GDM1 (cell line): ENCODE results near the gene FAM107B.

Experiments used
- DNase-seq: peaks from one replicate; lab custom pipeline; 2025; lab: John Stamatoyannopoulos, UW

Gene FAM107B

GRCh38 chr10:14625192-14625631 lies 149.5 kb downstream of the FAM107B start:
- no peak for DNase-seq

- no peak for DNase-seq
Measured at GRCh38 chr10:14624600-14624999, 150.1 kb downstream of the FAM107B start.

DNA sequence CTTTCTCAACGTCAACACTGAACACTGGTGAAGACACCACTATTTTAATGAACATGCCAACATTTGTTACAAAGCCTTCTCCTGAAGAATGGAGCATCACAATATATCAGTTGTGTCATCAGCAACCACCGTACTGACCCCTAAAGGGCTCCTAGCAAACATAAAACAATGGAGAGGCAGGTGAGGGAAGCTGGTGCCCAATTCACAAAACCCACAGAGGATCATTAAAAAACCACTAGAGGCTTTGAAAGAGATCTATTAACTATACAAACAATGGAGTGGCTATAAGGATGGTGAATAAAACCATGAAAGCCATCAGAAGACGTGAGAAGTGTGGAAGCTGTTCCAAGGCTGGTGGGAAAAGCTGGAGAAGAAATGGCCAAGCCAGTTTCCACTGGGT lies 150.8 kb downstream of the FAM107B start:
- DNase-seq = no peak

DNA sequence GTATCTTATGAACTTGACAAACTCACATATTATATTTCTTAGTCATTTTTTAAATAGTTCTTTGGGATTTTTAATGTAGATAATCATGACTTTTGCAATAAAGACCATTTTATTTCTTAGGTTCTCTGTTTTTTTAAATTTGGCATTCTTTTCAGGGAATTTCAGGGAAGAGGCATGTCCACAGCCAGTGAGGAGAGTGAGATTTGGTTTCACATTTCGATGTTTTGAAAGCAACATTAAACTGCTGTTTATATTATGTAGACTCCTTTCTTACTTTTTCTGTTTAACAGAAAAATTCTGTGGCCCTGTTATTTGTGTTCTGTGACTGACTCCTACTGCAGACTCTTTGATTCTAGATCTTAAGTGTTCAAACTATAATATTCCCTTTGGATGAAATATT lies 153.7 kb downstream of the FAM107B start:
- DNase-seq = no peak

- no peak for DNase-seq
Measured at GRCh38 chr10:14618674-14619073, 156.0 kb downstream of the FAM107B start.

- DNase-seq = peak; percentile 14
Measured at GRCh38 chr10:14617852-14618251, 156.8 kb downstream of the FAM107B start.

DNA sequence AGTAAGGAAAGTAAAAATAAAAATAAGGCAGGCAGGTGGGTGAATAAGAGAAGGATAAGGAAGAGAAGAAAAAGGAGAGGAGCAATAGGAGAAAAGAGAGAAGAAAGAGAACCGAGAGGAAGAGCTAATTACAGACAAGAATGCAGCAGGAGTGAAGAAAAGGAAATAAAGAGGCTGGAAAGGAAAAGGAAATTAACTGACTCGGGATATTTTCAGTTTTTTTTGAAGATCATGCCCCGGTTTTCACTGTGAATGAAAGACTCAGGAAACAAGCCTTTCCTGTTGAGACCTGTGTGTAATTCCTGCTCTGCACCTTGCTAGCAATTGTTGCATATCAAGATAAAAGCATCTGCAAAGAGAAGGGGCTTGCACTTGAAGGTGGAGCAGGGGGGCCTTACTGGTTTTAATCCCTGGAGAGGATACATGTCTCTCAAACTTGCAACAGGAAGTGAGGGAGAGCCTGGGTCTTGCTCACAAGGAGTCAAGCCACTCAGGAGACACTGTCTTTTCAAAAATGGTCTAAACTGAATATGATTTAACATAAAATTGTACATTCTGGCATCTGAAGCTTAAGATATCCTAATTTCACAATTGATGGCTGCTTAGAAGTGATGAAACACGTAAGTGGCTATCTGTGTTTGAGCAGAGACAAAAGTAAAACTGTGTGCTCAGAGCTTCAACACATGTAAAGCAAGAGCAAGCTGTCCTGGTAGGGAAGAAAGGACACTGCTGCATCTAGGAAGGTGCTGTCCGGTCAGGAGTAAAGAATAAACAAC lies 157.6 kb downstream of the FAM107B start:
- DNase-seq = no peak

GRCh38 chr10:14616465-14616864 lies 158.2 kb downstream of the FAM107B start:
- DNase-seq = no peak

DNA sequence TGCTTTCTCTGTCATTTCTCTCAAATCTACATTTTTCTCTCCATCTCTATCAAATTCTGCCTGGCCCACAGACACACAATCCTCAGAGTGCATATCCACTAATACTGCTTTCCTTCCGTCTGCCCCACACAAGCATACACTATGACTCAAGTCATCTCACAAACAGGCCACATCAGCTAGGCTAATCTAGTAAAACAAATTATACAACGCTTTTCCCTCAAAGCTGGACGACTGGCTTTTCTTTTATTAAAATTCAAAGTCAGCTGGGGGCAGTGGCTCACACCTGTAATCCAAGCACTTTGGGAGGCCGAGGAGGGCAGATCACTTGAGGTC lies 161.1 kb downstream of the FAM107B start:
- DNase-seq = no peak

DNA sequence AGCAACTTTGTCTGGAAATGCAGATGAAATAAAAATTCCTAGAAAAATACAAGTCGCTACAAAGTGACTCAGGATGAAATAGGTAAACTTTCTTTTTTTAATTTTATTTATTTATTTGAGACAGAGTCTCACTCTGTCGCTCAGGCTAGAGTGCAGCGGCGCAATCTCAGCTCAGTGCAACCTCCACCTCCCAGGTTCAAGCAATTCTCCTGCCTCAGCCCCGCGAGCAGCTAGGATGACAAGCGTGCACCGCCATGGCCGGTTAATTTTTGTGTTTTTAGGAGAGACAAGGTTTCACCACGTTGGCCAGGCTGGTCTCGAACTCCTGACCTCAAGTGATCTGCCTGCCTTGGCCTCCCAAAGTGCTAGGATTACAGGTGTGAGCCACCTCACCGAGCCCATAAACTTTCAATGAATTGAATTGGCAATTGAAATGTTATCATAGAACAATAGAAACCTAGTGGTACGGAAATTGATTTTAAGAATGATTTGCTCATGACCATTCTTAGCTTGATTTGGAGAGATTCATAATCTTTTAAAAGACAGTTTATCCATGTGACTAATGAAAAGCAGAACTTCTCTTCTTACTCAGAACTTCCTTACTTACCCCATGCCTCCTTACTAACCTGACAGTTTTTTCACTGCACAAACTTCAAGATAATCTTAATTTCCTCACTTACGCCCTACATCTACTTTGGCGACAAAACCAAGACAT lies 161.7 kb downstream of the FAM107B start:
- peak; percentile 10 for DNase-seq

- DNase-seq = no peak
Measured at GRCh38 chr10:14611968-14612693, 162.6 kb downstream of the FAM107B start.

DNA sequence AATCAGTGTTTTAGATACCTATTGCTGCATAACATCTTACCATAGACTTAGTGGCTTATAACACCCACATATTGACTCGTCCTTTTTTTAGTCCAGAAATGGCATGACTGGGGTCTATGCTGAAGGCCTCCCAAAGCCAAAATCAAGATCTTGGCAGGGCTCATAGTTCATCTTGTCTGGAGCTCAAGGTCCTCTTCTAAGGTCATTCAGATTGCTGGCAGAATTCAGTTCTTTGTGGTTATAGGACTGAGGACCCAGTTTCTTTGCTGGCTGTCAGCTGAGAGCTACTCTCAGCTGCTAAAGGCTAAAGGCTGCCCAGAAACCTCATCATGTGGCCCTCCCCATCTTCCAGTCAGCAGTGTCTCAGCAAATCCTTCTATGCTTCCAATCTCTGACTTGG lies 165.5 kb downstream of the FAM107B start:
- no peak for DNase-seq

GRCh38 chr10:14608381-14609001 lies 166.2 kb downstream of the FAM107B start:
- DNase-seq = peak; percentile 74

DNA sequence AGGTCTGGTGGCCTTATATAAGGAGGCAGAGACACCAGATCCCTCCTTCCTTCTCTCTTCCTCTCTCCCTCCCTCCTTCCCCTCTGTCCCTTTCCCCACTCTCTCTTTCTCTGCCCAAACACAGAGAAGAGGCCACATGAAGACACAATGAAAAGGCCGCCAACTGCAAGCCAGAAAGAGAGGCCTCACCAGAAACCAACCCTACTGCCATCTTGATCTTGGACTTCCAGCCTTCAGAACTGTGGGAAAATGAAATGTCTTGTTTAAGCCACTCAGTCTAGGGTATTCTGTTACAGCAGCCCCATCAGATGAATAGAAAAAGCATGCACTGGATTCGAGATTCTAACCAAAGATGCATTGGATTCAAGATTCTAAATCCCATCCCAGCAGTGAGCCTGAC lies 168.1 kb downstream of the FAM107B start:
- no peak for DNase-seq

- DNase-seq = no peak
Measured at GRCh38 chr10:14605231-14605925, 169.3 kb downstream of the FAM107B start.

DNA sequence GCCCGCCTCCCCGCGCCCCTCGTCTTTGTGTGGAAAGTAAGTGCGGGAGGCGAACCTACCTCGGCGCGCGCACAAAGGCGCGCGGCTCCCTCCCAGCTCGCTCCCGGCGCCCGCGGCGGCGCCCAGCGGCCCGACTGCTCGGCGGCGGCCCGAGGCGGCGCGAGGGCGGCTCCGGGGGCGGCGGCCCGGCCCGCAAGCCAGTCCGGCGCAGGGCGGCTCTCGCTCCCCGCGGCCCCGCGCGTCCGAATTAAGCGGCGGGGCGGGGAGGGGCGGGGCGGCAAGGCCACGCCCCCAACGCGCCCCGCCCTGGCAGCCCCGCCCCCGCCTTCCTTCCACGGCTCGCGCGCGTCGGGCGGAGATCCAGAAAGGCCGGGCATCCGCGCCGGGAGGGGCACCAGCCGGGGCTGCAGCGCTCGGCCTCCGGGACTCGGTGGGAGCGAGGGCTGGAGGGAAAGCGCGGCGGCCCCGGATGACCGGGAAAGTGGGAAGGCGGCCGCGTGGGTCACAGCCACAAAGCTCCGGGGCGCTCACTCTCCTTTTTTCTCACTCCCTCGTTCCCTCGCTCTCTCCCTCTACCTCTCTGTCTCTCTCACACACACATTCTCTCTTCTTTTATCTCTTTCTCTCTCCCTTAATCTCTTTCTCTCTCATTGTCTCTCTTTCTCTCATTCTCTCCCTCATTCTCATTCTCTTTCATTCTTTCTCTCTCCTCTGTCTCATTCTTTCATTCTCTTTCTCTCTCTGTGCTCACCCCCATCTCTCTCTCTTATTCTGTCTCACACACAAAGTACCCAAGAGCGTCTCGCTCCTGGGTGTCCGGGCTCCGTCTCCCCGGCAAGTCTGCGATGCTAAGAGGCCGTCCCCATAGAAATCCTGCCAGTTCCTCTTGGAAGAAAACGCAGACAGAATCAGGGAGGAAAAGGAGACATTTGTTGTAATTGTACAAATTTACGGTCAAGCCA lies 170.2 kb downstream of the FAM107B start:
- peak; percentile 72 for DNase-seq

- no peak for DNase-seq
Measured at GRCh38 chr10:14603534-14604102, 171.1 kb downstream of the FAM107B start.

DNA sequence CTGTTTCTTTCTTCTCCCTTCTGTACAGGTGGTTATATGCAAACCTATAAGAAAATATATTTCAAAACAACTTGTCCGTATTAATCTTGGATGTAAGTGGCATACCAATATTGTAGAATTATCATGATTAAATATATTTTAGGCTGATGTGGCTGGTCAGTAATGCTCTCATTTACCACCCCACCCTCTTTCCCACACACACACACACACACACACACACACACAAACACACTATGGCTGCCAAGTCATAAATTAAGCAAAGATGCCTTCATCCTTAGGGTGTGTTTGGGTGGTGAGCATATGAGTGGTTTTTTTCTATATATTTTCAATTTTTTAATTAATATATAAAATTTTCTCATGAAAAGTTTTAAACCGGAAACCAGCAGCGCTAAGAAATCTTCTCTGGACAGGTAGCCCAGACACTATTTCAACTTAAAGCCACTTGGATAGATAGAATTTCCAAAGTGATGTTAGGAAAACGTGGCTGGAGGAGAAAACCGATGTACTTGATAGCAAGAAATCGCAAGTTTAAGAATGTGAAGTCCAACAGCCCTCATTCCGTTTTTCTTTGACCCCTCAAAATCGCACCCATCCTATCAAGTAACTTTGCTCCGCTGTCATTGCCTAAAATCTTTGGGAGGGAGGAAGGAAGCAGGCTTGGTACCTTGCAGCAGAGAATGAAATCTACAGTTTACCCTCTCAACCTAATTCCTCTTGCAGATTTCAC lies 171.7 kb downstream of the FAM107B start:
- DNase-seq = no peak

DNA sequence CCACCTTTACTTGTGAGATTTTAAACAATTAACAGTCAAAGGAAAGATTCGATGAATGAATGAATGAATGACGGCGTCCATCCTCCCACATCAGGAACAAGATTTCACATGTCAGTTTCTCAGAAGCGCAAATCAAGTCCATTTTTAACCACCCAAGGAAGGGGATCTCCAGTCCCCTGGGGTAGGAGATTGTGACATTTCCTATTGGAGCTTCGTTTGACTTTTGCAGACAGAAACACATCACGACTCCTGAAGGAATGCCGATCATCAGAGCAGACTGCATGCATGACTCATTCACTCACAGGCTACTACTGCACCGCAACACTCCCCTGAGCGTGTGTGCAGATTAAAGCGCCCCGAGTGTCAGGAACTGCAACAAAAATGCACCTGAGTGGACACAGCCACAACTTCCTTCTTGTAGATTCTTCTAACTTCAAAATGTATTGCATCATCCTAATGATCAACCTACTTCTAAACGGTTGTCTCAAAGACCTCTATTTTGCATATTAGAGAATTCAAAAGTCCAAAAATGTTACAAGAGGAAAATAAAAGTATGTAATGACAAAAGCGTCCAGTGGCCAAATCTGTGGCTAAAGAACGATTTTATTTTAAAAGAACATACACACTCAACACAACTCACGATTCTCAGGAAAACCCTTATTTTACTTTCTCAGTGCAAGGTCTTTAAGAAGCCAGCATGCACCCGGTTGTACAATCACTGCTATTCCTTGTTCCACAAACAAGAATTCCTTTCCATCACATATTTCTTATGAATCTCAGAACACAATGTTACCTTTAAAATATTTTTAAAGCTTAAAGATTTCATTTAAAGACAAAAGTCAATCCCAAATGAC lies 172.6 kb downstream of the FAM107B start:
- no peak for DNase-seq
